Adipocyte (in vitro differentiated cells): Measurements from ENCODE around the gene NR4A3.

Experiments
- DNase-seq: peaks from one replicate; pipeline ENCODE4 v3.0.0-alpha.2; 2015; ENCODE audit warnings: low read depth
- H3K27me3 ChIP-seq: replicated peaks from 2 replicates; pipeline ENCODE4 v1.7.0; 2013; ENCODE audit warnings: mild to moderate bottlenecking, low read length, moderate library complexity; ENCODE audit not compliant: control insufficient read depth, insufficient read depth
- H3K36me3 ChIP-seq: 2 replicates; pipeline ENCODE4 v1.7.0; 2013; ENCODE audit warnings: low read length, mild to moderate bottlenecking, moderate library complexity; ENCODE audit not compliant: control insufficient read depth, insufficient read depth, severe bottlenecking
- H3K4me1 ChIP-seq: 2 replicates; pipeline ENCODE4 v1.7.0; 2013; ENCODE audit warnings: mild to moderate bottlenecking, low read length, moderate library complexity; ENCODE audit not compliant: control insufficient read depth, insufficient read depth
- H3K4me3 ChIP-seq: 2 replicates; pipeline ENCODE4 v1.7.0; 2013; ENCODE audit warnings: mild to moderate bottlenecking, low read length, moderate library complexity
- H3K9ac ChIP-seq: 2 replicates; pipeline ENCODE4 v1.7.0; 2013; ENCODE audit warnings: mild to moderate bottlenecking, low read length, moderate library complexity
- H3K9me3 ChIP-seq: 2 replicates; pipeline ENCODE4 v1.7.0; 2013; ENCODE audit warnings: mild to moderate bottlenecking, low read length, moderate library complexity; ENCODE audit not compliant: control insufficient read depth

Gene NR4A3

GRCh38 chr9:99863955-99864354 is 42.3 kb downstream of the NR4A3 start:
- Histone ChIP-seq H3K36me3 (no peaks in the 10 kb centered on the region), H3K4me3 (no peak overlapping the region), H3K4me1 (peaks cover 8% of the 10 kb centered on the region), H3K9ac (no peak overlapping the region), H3K9me3 (no peaks in the 10 kb centered on the region), H3K27me3 (no peaks in the 10 kb centered on the region)
- DNase-seq, result no peak

- Histone ChIP-seq H3K9me3 (no peaks in the 10 kb centered on the region), H3K9ac (no peak overlapping the region), H3K36me3 (no peaks in the 10 kb centered on the region), H3K27me3 (no peaks in the 10 kb centered on the region), H3K4me1 (no peaks in the 10 kb centered on the region), H3K4me3 (no peak overlapping the region)
- no peak for DNase-seq
Measured at GRCh38 chr9:99866398-99866797, 44.7 kb downstream of the NR4A3 start.

- no peak for DNase-seq
- no peak overlapping the region for H3K4me3 ChIP-seq
- no peaks in the 10 kb centered on the region for H3K27me3 ChIP-seq
- no peaks in the 10 kb centered on the region for H3K36me3 ChIP-seq
- H3K9me3 ChIP-seq, result no peaks in the 10 kb centered on the region
- H3K4me1 ChIP-seq, result no peaks in the 10 kb centered on the region
- no peak overlapping the region for H3K9ac ChIP-seq
Measured at GRCh38 chr9:99867536-99867935, 45.9 kb downstream of the NR4A3 start.

GRCh38 chr9:99867968-99868367 is 46.3 kb downstream of the NR4A3 start:
- no peaks in the 10 kb centered on the region for H3K9me3 ChIP-seq
- no peaks in the 10 kb centered on the region for H3K36me3 ChIP-seq
- DNase-seq, result no peak
- H3K27me3 ChIP-seq, result no peaks in the 10 kb centered on the region
- no peaks in the 10 kb centered on the region for H3K4me1 ChIP-seq
- no peak overlapping the region for H3K4me3 ChIP-seq
- no peak overlapping the region for H3K9ac ChIP-seq

- Histone ChIP-seq H3K36me3 (no peaks in the 10 kb centered on the region), H3K27me3 (no peaks in the 10 kb centered on the region), H3K9me3 (no peaks in the 10 kb centered on the region), H3K4me3 (no peak overlapping the region), H3K4me1 (peaks cover 1% of the 10 kb centered on the region), H3K9ac (no peak overlapping the region)
- no peak for DNase-seq
Measured at GRCh38 chr9:99868845-99869244, 47.2 kb downstream of the NR4A3 start.

- Histone ChIP-seq H3K4me3 (no peak overlapping the region), H3K9me3 (no peaks in the 10 kb centered on the region), H3K9ac (no peak overlapping the region), H3K4me1 (peaks cover 2% of the 10 kb centered on the region), H3K36me3 (no peaks in the 10 kb centered on the region), H3K27me3 (no peaks in the 10 kb centered on the region)
- DNase-seq, result no peak
Measured at GRCh38 chr9:99870126-99870525, 48.4 kb downstream of the NR4A3 start.

GRCh38 chr9:99873531-99873930 is 51.8 kb downstream of the NR4A3 start:
- Histone ChIP-seq H3K4me1 (peaks cover 2% of the 10 kb centered on the region), H3K9me3 (no peaks in the 10 kb centered on the region), H3K9ac (no peak overlapping the region), H3K27me3 (no peaks in the 10 kb centered on the region), H3K36me3 (no peaks in the 10 kb centered on the region), H3K4me3 (no peak overlapping the region)
- DNase-seq, result peak; percentile 61

GRCh38 chr9:99873943-99874584 is 52.4 kb downstream of the NR4A3 start:
- no peak overlapping the region for H3K4me3 ChIP-seq
- DNase-seq, result peak; percentile 18
- H3K4me1 ChIP-seq, result peaks cover 2% of the 10 kb centered on the region
- H3K9me3 ChIP-seq, result no peaks in the 10 kb centered on the region
- no peaks in the 10 kb centered on the region for H3K36me3 ChIP-seq
- no peaks in the 10 kb centered on the region for H3K27me3 ChIP-seq
- H3K9ac ChIP-seq, result no peak overlapping the region

GRCh38 chr9:99876190-99876589 is 54.5 kb downstream of the NR4A3 start:
- DNase-seq, result no peak

GRCh38 chr9:99878651-99879050 is 57.0 kb downstream of the NR4A3 start:
- Histone ChIP-seq H3K27me3 (no peaks in the 10 kb centered on the region), H3K9ac (no peak overlapping the region), H3K4me1 (peaks cover 2% of the 10 kb centered on the region), H3K36me3 (no peaks in the 10 kb centered on the region), H3K4me3 (no peak overlapping the region), H3K9me3 (no peaks in the 10 kb centered on the region)
- peak; percentile 32 for DNase-seq

More at GRCh38 chr9:99876190-99876589, 54.5 kb downstream of the NR4A3 start:
- Histone ChIP-seq H3K36me3 (no peaks in the 10 kb centered on the region), H3K27me3 (no peaks in the 10 kb centered on the region), H3K4me1 (peaks cover 2% of the 10 kb centered on the region), H3K9ac (no peak overlapping the region), H3K4me3 (no peak overlapping the region), H3K9me3 (no peaks in the 10 kb centered on the region)

- no peaks in the 10 kb centered on the region for H3K4me1 ChIP-seq
- no peak overlapping the region for H3K4me3 ChIP-seq
- no peaks in the 10 kb centered on the region for H3K9me3 ChIP-seq
- DNase-seq, result no peak
- H3K36me3 ChIP-seq, result no peaks in the 10 kb centered on the region
- no peaks in the 10 kb centered on the region for H3K27me3 ChIP-seq
- no peak overlapping the region for H3K9ac ChIP-seq
Measured at GRCh38 chr9:99881769-99882168, 60.1 kb downstream of the NR4A3 start.

- H3K27me3 ChIP-seq, result no peaks in the 10 kb centered on the region
- no peak overlapping the region for H3K4me3 ChIP-seq
- H3K4me1 ChIP-seq, result no peaks in the 10 kb centered on the region
- H3K9me3 ChIP-seq, result no peaks in the 10 kb centered on the region
- no peaks in the 10 kb centered on the region for H3K36me3 ChIP-seq
- H3K9ac ChIP-seq, result no peak overlapping the region
- DNase-seq, result no peak
Measured at GRCh38 chr9:99885747-99886146, 64.1 kb downstream of the NR4A3 start.
